OCI-M2 (cell line): Measurements from ENCODE around the gene C1QTNF12.
"Not testable (repeated sequence)": the region's sequence is repeated elsewhere in the genome, so short reads cannot be mapped to it uniquely, and the experiment has no call there.

Source experiments
- DNase-seq: peaks from one replicate; lab custom pipeline; 2025; ENCODE audit not compliant: unreplicated experiment; lab: John Stamatoyannopoulos, UW

The C1QTNF12 gene

DNA sequence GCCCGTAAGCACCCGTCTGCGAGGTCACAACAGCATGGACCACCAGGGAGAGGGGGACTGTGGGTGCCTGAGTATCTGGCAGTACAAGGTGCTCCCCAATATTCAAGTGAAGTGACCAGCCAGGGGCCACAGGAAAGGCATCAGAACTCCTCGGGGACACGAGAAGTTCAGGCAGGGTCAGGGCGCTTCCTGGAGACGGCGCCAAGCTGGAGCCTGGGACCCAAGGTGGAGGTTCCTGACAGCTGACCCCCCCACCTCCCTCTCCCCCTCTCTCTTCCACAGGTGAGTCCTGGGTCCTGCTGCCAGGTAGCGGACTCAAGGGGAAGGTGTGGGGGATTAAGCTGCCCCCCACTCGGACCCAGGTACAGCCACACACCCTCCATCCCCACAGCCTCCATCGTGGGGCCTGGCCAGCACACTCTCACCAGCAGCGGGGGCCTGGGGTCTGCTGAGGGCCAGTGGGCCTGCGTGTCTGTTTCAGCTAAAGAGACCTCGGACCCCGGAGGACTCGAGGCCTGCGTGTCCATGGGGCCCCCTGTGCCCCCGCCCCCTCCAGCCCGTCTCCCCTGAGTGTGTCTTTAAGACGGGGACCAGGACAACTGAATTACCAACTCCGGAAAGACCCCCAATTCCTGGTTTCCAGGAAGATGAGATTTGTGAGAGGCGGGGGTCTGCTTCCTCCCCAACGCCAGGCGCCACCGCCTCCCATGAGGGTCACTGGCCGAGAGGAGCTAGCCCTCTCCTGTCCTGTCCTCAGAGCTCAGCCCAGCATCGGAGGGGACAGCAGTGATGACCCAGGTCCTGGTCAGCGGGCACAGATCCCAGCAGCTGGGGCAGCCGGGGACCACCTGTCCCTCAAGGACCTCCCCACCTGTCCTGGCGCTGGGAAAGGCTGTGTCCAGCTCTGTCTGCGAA is 46.3 kb downstream of the C1QTNF12 start:
- no peak for DNase-seq

- no peak for DNase-seq
These were observed 47.2 kb downstream of the C1QTNF12 start for GRCh38 chr1:1199141-1199960.

DNA sequence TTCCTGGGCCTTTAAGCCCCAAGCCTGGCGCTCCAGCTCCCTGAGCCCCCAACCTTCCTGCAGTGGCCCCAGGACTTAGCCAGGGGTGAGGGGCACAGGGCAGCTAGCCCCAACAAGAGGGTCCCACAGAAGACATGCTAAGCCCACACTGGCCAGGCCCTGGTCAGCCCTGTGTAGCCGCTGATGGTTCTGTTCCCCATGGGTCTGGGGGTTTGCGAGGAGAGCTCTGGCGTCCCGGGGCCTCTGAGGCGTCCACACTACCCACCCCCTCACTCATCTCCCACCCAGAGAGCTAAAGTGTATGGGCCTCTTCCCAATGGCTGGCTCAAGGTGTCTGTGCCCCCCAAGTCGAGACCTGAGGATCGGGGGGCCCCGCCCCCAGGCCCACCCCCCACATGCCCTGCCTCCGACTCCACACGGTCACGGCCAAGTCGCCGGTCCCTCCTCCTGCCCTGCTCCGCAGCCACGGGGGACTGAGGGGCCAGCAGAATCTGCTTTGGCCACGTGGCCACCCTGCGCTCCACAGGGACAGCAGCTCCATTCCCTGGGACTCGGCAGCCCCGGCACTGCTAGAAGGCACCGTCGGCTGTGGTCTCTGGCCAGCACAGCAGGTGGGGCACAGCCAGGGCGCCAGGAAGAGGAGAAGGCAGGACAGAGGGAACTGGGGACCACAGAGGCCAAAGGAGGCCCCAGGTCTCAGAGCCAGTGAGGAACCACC is 47.9 kb downstream of the C1QTNF12 start:
- DNase-seq = no peak

GRCh38 chr1:1197551-1198422 is 48.7 kb downstream of the C1QTNF12 start:
- DNase-seq = no peak

GRCh38 chr1:1197188-1197500 is 49.4 kb downstream of the C1QTNF12 start:
- DNase-seq = no peak

- no peak for DNase-seq
These were observed 49.9 kb downstream of the C1QTNF12 start for GRCh38 chr1:1196431-1197187.

- not testable (repeated sequence) for DNase-seq
These were observed 50.8 kb downstream of the C1QTNF12 start for GRCh38 chr1:1195726-1196125.

GRCh38 chr1:1194723-1195122 is 51.8 kb downstream of the C1QTNF12 start:
- no peak for DNase-seq
